Subcutaneous adipose tissue (tissue), 4 donors: Measurements from ENCODE around the gene PRR5L. TPM values are rescaled to one million over a fixed set of nuclear protein-coding genes. Genes with fewer than 3 reads are reported as not detected.

Experiments
- total RNA-seq, 4 donors: library from RNA; depleted of rRNA; stranded (reverse); fragments of >200 nt; gene quantifications; one replicate each; pipeline ENCODE4 v1.1.0, GENCODE V29; 2016
- TF ChIP-seq, protein P1 (sequence below): fragments of 450-650 bp; IDR thresholded peaks from one replicate; pipeline ENCODE4 v1.5.1; 2016; ENCODE audit warnings: low read depth, mild to moderate bottlenecking, control low read depth, antibody characterized with exemption, moderate library complexity

The PRR5L gene
- total RNA-seq, 4 donors from 2014 or later: 10.6 to 24.8 (median 12.9) TPM

DNA sequence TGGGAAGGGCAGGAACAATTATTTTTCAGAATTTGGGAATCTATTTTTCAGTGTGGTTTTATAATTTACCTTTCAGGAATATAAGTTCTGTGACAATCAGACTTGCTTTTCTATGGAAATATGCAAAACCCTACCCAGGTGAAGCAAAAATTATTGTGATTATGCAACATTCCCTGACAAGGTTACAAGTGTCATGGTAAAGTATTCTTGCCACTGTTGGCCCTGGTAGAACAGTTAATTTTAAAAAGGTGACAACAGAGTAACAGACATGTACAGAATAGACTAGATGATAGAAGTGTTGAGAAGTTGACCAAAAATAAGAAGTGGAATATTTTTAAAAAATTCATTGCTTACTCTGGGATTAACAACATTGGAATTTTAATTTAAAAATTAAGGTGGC is 184.7 kb downstream of the PRR5L start:
- TF ChIP-seq, protein P1, sequence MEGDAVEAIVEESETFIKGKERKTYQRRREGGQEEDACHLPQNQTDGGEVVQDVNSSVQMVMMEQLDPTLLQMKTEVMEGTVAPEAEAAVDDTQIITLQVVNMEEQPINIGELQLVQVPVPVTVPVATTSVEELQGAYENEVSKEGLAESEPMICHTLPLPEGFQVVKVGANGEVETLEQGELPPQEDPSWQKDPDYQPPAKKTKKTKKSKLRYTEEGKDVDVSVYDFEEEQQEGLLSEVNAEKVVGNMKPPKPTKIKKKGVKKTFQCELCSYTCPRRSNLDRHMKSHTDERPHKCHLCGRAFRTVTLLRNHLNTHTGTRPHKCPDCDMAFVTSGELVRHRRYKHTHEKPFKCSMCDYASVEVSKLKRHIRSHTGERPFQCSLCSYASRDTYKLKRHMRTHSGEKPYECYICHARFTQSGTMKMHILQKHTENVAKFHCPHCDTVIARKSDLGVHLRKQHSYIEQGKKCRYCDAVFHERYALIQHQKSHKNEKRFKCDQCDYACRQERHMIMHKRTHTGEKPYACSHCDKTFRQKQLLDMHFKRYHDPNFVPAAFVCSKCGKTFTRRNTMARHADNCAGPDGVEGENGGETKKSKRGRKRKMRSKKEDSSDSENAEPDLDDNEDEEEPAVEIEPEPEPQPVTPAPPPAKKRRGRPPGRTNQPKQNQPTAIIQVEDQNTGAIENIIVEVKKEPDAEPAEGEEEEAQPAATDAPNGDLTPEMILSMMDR: no peak

DNA sequence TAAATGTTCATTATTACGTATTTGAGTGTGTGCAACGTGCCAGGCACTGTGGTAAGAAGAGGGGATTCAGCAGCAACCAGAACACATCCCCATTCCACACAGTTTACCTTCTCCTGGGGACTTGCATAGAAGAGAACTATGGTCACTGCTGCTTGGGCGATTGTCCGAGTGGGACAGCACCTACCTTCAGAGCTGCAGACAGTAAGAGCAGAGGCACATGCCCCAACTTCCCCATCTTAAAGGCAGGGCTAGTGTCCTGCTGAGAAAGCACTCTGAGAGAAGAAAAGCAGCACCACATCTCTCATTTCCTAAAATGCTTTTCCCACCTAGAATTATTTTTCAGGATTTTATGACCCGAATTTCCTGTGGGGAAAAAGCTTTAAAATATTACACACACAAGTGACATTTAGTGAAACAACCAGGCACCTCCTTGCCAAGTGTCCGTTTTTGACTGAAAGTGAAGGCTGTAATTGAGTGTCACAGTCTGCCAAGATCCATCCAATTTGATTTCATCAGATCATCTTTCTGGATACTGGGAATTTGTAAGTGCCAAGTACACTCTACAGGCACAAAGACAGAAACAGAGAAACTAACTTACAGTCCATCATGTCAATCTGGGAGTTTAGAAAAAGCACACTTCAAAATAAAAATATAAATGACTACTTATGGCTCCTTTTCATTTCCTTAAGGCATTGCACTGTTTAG is 189.4 kb downstream of the PRR5L start:
- TF ChIP-seq, protein P1: no peak

DNA sequence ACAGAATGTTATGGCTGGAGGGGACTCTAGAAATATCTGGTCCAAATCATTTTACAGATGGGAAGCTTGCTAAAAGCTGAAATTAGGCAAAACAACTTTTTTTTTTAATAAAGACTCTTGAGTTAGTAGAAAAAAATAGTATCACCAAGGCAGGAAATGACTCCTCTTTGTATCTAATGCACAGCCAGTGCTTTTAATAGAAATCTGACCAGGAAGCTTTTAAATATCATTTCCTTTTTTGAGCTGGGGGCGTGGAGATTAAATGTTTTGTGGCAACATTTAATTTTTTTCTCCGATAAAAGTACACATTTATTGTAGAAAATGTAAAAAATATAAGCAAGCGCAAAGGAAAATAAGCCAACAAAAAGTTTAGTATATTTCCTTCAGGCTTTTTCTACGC is 191.5 kb downstream of the PRR5L start:
- TF ChIP-seq, protein P1: no peak

DNA sequence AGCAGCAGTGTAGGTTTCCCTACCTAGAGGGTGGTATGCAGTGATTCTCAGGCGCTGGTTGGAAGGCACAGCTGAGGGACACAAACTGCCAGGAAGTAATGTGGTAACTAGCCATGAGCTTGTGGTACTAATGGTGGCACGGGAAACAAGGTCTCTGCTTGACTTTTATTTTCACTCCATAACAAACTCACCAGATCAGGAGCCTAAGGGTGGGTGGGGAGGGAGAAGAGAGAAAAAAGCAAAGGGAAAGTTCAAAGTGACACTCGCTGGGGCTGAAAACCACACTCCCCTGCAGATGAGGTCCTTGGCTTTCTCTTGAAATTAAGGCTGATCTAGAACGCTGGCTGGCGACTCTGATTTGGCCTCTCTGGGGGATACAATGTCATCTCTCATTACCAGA is 192.0 kb downstream of the PRR5L start:
- TF ChIP-seq, protein P1: no peak

DNA sequence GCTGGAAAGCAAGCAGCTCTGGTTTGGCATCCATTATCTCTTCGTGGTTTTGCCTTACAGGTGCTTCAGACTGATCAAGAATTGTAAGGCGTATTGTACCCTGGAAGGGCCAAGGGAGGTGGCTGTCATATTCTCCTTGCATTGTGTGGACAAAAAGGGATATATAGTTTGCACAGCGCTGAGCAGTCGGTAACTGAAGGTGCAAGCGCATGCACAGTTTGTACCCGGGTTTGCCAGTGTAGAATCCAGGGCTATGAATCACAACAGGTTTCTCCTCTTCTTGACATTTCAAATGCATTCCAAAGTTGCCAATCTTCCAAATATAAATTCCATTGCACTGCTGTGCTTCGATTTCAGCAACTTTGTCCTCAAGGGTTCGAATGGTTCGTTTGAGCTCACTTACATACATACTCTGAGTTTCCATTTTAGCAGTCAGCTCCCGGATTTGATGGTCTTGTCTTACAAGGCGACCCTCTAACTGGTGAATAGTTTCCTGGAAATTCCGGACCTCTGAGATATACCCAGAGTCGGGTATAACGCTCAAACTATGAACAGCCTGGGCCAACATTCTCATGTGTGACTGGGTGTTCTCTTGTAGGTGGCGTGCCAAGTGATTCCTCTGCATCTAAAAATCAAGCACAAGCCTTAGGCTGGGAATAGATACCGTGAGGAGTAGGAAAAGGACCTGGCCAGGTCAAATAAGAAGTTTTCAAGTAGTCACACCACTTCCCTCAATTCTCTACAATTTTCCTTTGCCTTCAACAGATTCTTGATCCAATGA is 194.1 kb downstream of the PRR5L start:
- TF ChIP-seq, protein P1: no peak

DNA sequence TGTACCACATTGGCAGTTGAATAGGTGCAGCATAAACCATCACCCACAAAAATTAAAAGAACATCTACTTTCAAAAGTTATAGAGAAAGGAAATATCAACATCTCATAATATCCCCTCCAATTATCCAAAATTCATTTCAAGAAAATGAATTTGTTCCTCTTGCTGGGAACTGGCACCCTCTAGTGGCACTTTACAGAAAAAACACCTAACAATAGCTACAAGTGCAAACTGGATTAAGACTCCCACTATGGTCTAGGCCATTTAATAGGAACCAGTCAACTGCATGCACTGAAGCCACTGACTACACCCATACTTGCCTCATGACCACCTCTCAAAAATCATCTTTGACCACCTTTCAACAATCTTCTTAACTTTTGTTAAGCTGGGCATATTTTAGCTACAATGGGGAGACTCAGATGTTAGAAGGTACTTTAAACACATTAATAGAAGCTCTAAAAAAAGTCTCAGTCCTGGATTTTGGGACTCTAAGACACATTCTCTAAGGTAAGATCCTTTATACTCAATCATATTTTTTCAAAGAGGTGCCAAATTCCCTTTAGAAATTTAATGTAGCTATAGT is 196.7 kb downstream of the PRR5L start:
- TF ChIP-seq, protein P1: no peak

DNA sequence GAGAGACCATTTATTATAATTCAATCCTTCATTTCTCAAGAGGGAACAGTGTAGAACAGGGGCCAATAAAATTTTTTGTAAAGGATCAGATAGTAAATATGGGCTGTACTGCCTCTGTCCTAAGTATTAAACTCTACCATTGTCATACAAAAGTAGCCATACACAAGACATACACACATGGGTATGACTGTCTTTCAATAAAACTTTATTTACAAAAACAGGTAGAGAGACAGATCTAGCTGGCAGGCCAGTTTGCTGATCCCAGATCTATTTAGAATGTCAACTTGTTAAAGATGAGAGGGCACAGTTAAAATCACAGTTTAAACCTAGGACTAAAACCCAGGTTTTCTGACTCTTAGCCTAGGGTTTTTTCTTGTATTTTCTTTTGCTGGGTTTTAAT is 197.2 kb downstream of the PRR5L start:
- TF ChIP-seq, protein P1: no peak
